HepG2 (cell line): Measurements from ENCODE around the gene IPO13. TPM values are rescaled to one million over a fixed set of nuclear protein-coding genes. Genes with fewer than 3 reads are reported as not detected.
A peak's percentile ranks its signal among the peaks of the same experiment; 100 is the strongest.

Experiments used
- ATF7 ChIP-seq, 2 experiments: fragments of 450-650 bp in 1 of 2; sonication (generic) in 1 of 2; formaldehyde crosslinking in 1 of 2; IDR thresholded peaks; 2 replicates each; pipeline versions ENCODE4 v1.4.0 to v1.6.1; 2016 to 2020; ENCODE audit warnings: antibody characterized with exemption in 1 of 2, mild to moderate bottlenecking in 1 of 2, missing genetic modification reagents in 1 of 2
- ELF3 ChIP-seq: IDR thresholded peaks from 2 replicates; pipeline ENCODE4 v1.6.1; 2016; ENCODE audit warnings: missing genetic modification reagents, missing compliant biosample characterization
- EZH2 ChIP-seq: conservative IDR thresholded peaks from 2 replicates; pipeline ENCODE4 v1.6.1; 2012; ENCODE audit warnings: mild to moderate bottlenecking, low read depth, low read length, moderate library complexity
- FOXA1 ChIP-seq, 2 experiments: fragments of 450-650 bp in 1 of 2; sonication (generic) in 1 of 2; formaldehyde crosslinking in 1 of 2; IDR thresholded peaks; 2 replicates each; pipeline versions ENCODE4 v1.4.0 to v1.6.1; 2016 to 2020; ENCODE audit warnings: missing genetic modification reagents in 1 of 2
- GMEB2 ChIP-seq: IDR thresholded peaks from 2 replicates; pipeline ENCODE4 v1.6.1; 2016; ENCODE audit warnings: missing biosample characterization, missing genetic modification reagents, low read depth
- HNRNPUL1 ChIP-seq: fragments of 200-400 bp; formaldehyde crosslinking; IDR thresholded peaks from 2 replicates; pipeline ENCODE4 v1.6.1; 2017; ENCODE audit warnings: low read depth, mild to moderate bottlenecking, low read length, moderate library complexity
- ISL2 ChIP-seq: sonication (generic); formaldehyde crosslinking; IDR thresholded peaks from 2 replicates; pipeline ENCODE4 v1.5.0; 2020; ENCODE audit warnings: missing genetic modification reagents
- KLF13 ChIP-seq: sonication (generic); formaldehyde crosslinking; IDR thresholded peaks from 2 replicates; pipeline ENCODE4 v1.4.0; 2020; ENCODE audit warnings: mild to moderate bottlenecking, missing genetic modification reagents
- KMT2B ChIP-seq: IDR thresholded peaks from 2 replicates; pipeline ENCODE4 v1.6.1; 2016; ENCODE audit warnings: missing genetic modification reagents, missing compliant biosample characterization
- MBNL3 ChIP-seq: fragments of 250-450 bp; sonication (Bioruptor Pico); conservative IDR thresholded peaks from 2 replicates; pipeline ENCODE4 v1.8.0; 2022; ENCODE audit warnings: mild to moderate bottlenecking, inconsistent platforms
- MYNN ChIP-seq: sonication (generic); formaldehyde crosslinking; IDR thresholded peaks from 2 replicates; pipeline ENCODE4 v1.4.0; 2020; ENCODE audit warnings: mild to moderate bottlenecking, low read depth, missing genetic modification reagents
- NRL ChIP-seq: sonication (generic); formaldehyde crosslinking; IDR thresholded peaks from 2 replicates; pipeline ENCODE4 v1.5.0; 2020; ENCODE audit warnings: missing genetic modification reagents, mild to moderate bottlenecking, moderate library complexity, borderline replicate concordance
- PHF8 ChIP-seq: sonication (generic); formaldehyde crosslinking; IDR thresholded peaks from 2 replicates; pipeline ENCODE4 v1.5.0; 2020; ENCODE audit warnings: missing genetic modification reagents
- RBM22 ChIP-seq: fragments of 200-400 bp; formaldehyde crosslinking; optimal IDR thresholded peaks from 2 replicates; pipeline ENCODE3; 2017; ENCODE audit warnings: mild to moderate bottlenecking, low read length, moderate library complexity
- SIN3A ChIP-seq: IDR thresholded peaks from 2 replicates; pipeline ENCODE4 v1.6.1; 2011; ENCODE audit warnings: low read depth, mild to moderate bottlenecking, control low read depth, low read length, borderline replicate concordance
- SMAD9 ChIP-seq: sonication (generic); formaldehyde crosslinking; IDR thresholded peaks from 2 replicates; pipeline ENCODE4 v1.5.1; 2020; ENCODE audit warnings: mild to moderate bottlenecking, missing genetic modification reagents
- ZBTB7B ChIP-seq: sonication (generic); formaldehyde crosslinking; IDR thresholded peaks from 2 replicates; pipeline ENCODE4 v1.4.0; 2020; ENCODE audit warnings: missing genetic modification reagents
- ZFP62 ChIP-seq: sonication (generic); formaldehyde crosslinking; IDR thresholded peaks from 2 replicates; pipeline ENCODE4 v1.4.0; 2020; ENCODE audit warnings: missing genetic modification reagents
- ZNF232 ChIP-seq: sonication (generic); formaldehyde crosslinking; IDR thresholded peaks from 2 replicates; pipeline ENCODE4 v1.4.0; 2020; ENCODE audit warnings: missing genetic modification reagents, borderline replicate concordance
- ZNF24 ChIP-seq: fragments of 450-650 bp; IDR thresholded peaks from 2 replicates; pipeline ENCODE4 v1.6.1; 2017; ENCODE audit warnings: antibody characterized with exemption, mild to moderate bottlenecking
- ZNF337 ChIP-seq: sonication (generic); formaldehyde crosslinking; IDR thresholded peaks from 2 replicates; pipeline ENCODE4 v1.5.1; 2020; ENCODE audit warnings: missing genetic modification reagents, low read depth, mild to moderate bottlenecking, borderline replicate concordance
- ZNF512B ChIP-seq: sonication (generic); formaldehyde crosslinking; IDR thresholded peaks from 2 replicates; pipeline ENCODE4 v1.5.1; 2020; ENCODE audit warnings: missing genetic modification reagents, mild to moderate bottlenecking, borderline replicate concordance
- ZNF552 ChIP-seq: sonication (generic); formaldehyde crosslinking; IDR thresholded peaks from 2 replicates; pipeline ENCODE4 v1.9.0; 2022; ENCODE audit warnings: missing genetic modification reagents, mild to moderate bottlenecking, borderline replicate concordance
- ZNF562 ChIP-seq: sonication (generic); formaldehyde crosslinking; IDR thresholded peaks from 2 replicates; pipeline ENCODE4 v1.8.0; 2022; ENCODE audit warnings: missing genetic modification reagents, borderline replicate concordance
- ZSCAN30 ChIP-seq: sonication (generic); formaldehyde crosslinking; IDR thresholded peaks from 2 replicates; pipeline ENCODE4 v1.5.0; 2020; ENCODE audit warnings: mild to moderate bottlenecking, missing genetic modification reagents
- polyA plus RNA-seq, 8 experiments: library from polyadenylated mRNA; depleted of rRNA in 3 of 8; stranded (reverse) in 7 of 8; unstranded in 1 of 8; fragments of >200 nt; fragmentation: Illumina TruSeq in 4 of 8; extraction: Trizol in 4 of 8; gene quantifications; 2 replicates each; pipeline versions ENCODE4 v1.2.1 to v1.2.3, GENCODE V29; 2011 to 2016; ENCODE audit warnings: low read depth in 4 of 8, missing spikeins in 1 of 8, mixed read lengths in 1 of 8; ENCODE audit not compliant: insufficient read depth in 1 of 8
- total RNA-seq, 5 experiments: library from RNA; depleted of rRNA; stranded (reverse); fragments of >200 nt; fragmentation: Illumina TruSeq; extraction: Trizol; gene quantifications; 2 replicates each; pipeline ENCODE4 v1.2.3, GENCODE V29; 2016; ENCODE audit warnings: low read depth in 1 of 5

IPO13 gene
- total and polyA plus RNA-seq, 2 of the 13 experiments (the other 11 are each of a cell fraction or from before 2014, with no cell fraction given) = 12.9 to 15.6 TPM

GRCh38 chr1:43946236-43947060 is at the start of gene IPO13 (continued):
- TF ChIP-seq ZNF512B (CRISPR knock-in tag) (no peak), KMT2B (CRISPR knock-in tag) (peak; percentile 71), ZNF337 (CRISPR knock-in tag) (0 out of 2 replicates have a peak, but pooled peaks have one; percentile 75), ZBTB7B (CRISPR knock-in tag) (peak; percentile 83; the same call in 1 of the 2 replicates), ZNF562 (CRISPR knock-in tag) (no peak), GMEB2 (CRISPR knock-in tag) (peak; percentile 72), FOXA1 (IDR thresholded peaks at IDR 0.05) (no peak), FOXA1 (CRISPR knock-in tag; IDR thresholded peaks at IDR 0.05) (no peak), MBNL3 (CRISPR knock-in tag) (no peak), ZSCAN30 (CRISPR knock-in tag) (no peak), ZNF24 (no peak), RBM22 (no peak), ZNF232 (CRISPR knock-in tag) (0 out of 2 replicates have a peak, but pooled peaks have one; percentile 41), MYNN (CRISPR knock-in tag) (no peak), HNRNPUL1 (no peak), SIN3A (peak; percentile 88; the same call in 1 of the 2 replicates), ZNF552 (CRISPR knock-in tag) (peak; percentile 6; the same call in 1 of the 2 replicates), EZH2 (no peak), ISL2 (CRISPR knock-in tag) (peak; percentile 51; the same call in 1 of the 2 replicates), NRL (CRISPR knock-in tag) (peak; percentile 67), ATF7 (IDR thresholded peaks at IDR 0.05) (no peak), ATF7 (CRISPR knock-in tag; IDR thresholded peaks at IDR 0.05) (no peak), PHF8 (CRISPR knock-in tag) (peak; percentile 90), ZFP62 (CRISPR knock-in tag) (no peak), KLF13 (no peak), ELF3 (peak; percentile 86), SMAD9 (CRISPR knock-in tag) (peak; percentile 21; the same call in 1 of the 2 replicates)
